GM18907 (cell line): ENCODE measurements around the gene SACM1L.

Experiments
- ATAC-seq: cut with Tn5 transposase; IDR thresholded peaks from one replicate; pipeline ENCODE4 v1.9.1; 2021; ENCODE audit warnings: mild to moderate bottlenecking, moderate library complexity; ENCODE audit not compliant: unreplicated experiment

The SACM1L gene

GRCh38 chr3:45688882-45689786, at the start of gene SACM1L:
SACM1L (plus strand) TSS chr3:45689396; CDS start chr3:45689466, 70 bp downstream.
- ATAC-seq, result peak; percentile 90

GRCh38 chr3:45640091-45640507, 49.1 kb upstream of the SACM1L start:
- no peak for ATAC-seq

GRCh38 chr3:45640724-45641361, 48.4 kb upstream of the SACM1L start:
- no peak for ATAC-seq

- no peak for ATAC-seq
Observed at GRCh38 chr3:45641756-45642155, 47.4 kb upstream of the SACM1L start.

GRCh38 chr3:45642731-45643152, 46.5 kb upstream of the SACM1L start:
- ATAC-seq, result no peak

GRCh38 chr3:45644063-45644790, 45.0 kb upstream of the SACM1L start:
- ATAC-seq, result no peak

GRCh38 chr3:45644791-45645201, 44.4 kb upstream of the SACM1L start:
- no peak for ATAC-seq

GRCh38 chr3:45646051-45646585, 43.1 kb upstream of the SACM1L start:
- ATAC-seq, result no peak

GRCh38 chr3:45647148-45647619, 42.0 kb upstream of the SACM1L start:
- no peak for ATAC-seq

GRCh38 chr3:45653205-45653604, 36.0 kb upstream of the SACM1L start:
- ATAC-seq, result no peak

GRCh38 chr3:45654397-45654944, 34.7 kb upstream of the SACM1L start:
- ATAC-seq, result no peak

GRCh38 chr3:45655906-45656305, 33.3 kb upstream of the SACM1L start:
- ATAC-seq, result no peak

- peak; percentile 64 for ATAC-seq
Observed at GRCh38 chr3:45656575-45657363, 32.4 kb upstream of the SACM1L start.

GRCh38 chr3:45657853-45658252, 31.3 kb upstream of the SACM1L start:
- ATAC-seq, result peak; percentile 47

- ATAC-seq, result no peak
Observed at GRCh38 chr3:45659661-45660566, 29.3 kb upstream of the SACM1L start.

GRCh38 chr3:45660567-45660901, 28.7 kb upstream of the SACM1L start:
- ATAC-seq, result no peak

GRCh38 chr3:45664578-45664977, 24.6 kb upstream of the SACM1L start:
- peak; percentile 83 for ATAC-seq

GRCh38 chr3:45665101-45665572, 24.1 kb upstream of the SACM1L start:
- ATAC-seq, result no peak
